IMR-90 (cell line): Measurements from ENCODE around the gene MS4A13. TPM values are rescaled to one million over a fixed set of nuclear protein-coding genes. Genes with fewer than 3 reads are reported as not detected.

ENCODE experiments used
- ATAC-seq: fragments of 200-7000 bp; cut with Tn5 transposase; 2 replicates; pipeline ENCODE4 v1.9.1; 2020; ENCODE audit warnings: low read depth, mild to moderate bottlenecking, moderate library complexity
- BruUV-seq: library from RNA; stranded (reverse); fragments of 400-500 nt; replicated peaks from 2 replicates; lab custom pipeline; 2021; lab: Mats Ljungman, UMichigan
- CTCF ChIA-PET: fragments of 300-600 bp; formaldehyde crosslinking; extraction: SDS; loops from one replicate; lab custom pipeline; 2021; ENCODE audit warnings: antibody characterized with exemption; lab: Yijun Ruan, JAX
- POLR2A ChIA-PET: fragments of 300-600 bp; sonication (Branson Sonifier 250); formaldehyde crosslinking; loops from one replicate; lab custom pipeline; 2022; ENCODE audit warnings: antibody characterized with exemption; ENCODE audit not compliant: unreplicated experiment; lab: Charles Lee
- DNase-seq: peaks from one replicate; pipeline ENCODE4 v3.0.0; 2013
- H2AFZ ChIP-seq: replicated peaks from 2 replicates; pipeline ENCODE3; 2013; ENCODE audit warnings: low read length, mild to moderate bottlenecking; ENCODE audit not compliant: poor library complexity
- H2AK5ac ChIP-seq: 2 replicates; pipeline ENCODE4 v1.6.1; 2013; ENCODE audit warnings: low read depth, low read length, inconsistent platforms
- H2AK9ac ChIP-seq: replicated peaks from 2 replicates; pipeline ENCODE3; 2013; ENCODE audit warnings: mild to moderate bottlenecking, low read depth, low read length, moderate library complexity; ENCODE audit not compliant: poor library complexity
- H2BK120ac ChIP-seq: 2 replicates; pipeline ENCODE4 v1.6.1; 2013; ENCODE audit warnings: low read depth, low read length, inconsistent platforms
- H2BK15ac ChIP-seq: 3 replicates; pipeline ENCODE4 v1.6.1; 2013; ENCODE audit warnings: low read depth, low read length, inconsistent platforms
- H2BK20ac ChIP-seq: 2 replicates; pipeline ENCODE4 v1.6.1; 2013; ENCODE audit warnings: low read depth, mild to moderate bottlenecking, inconsistent platforms, low read length, moderate library complexity
- H2BK5ac ChIP-seq: 2 replicates; pipeline ENCODE4 v1.6.1; 2013; ENCODE audit warnings: mild to moderate bottlenecking, low read depth, low read length, inconsistent platforms; ENCODE audit not compliant: poor library complexity, severe bottlenecking
- H3K14ac ChIP-seq: replicated peaks from 2 replicates; pipeline ENCODE4 v1.6.1; 2013; ENCODE audit warnings: low read depth, low read length, inconsistent platforms
- H3K18ac ChIP-seq: 2 replicates; pipeline ENCODE4 v1.6.1; 2013; ENCODE audit warnings: low read depth, low read length, control low read depth
- H3K23ac ChIP-seq: 2 replicates; pipeline ENCODE4 v1.6.1; 2013; ENCODE audit warnings: low read depth, low read length, inconsistent platforms
- H3K27ac ChIP-seq: 2 replicates; pipeline ENCODE4 v1.5.1; 2013; ENCODE audit warnings: mild to moderate bottlenecking, control low read depth, low read length; ENCODE audit not compliant: insufficient read depth
- H3K27me3 ChIP-seq: 2 replicates; pipeline ENCODE4 v1.6.1; 2013; ENCODE audit warnings: low read length; ENCODE audit not compliant: control insufficient read depth, insufficient read depth
- H3K36me3 ChIP-seq: 2 replicates; pipeline ENCODE4 v1.6.1; 2013; ENCODE audit warnings: low read length, mixed read lengths; ENCODE audit not compliant: control insufficient read depth, insufficient read depth
- H3K4ac ChIP-seq: 2 replicates; pipeline ENCODE4 v1.6.1; 2013; ENCODE audit warnings: low read depth, low read length, inconsistent platforms
- H3K4me1 ChIP-seq: 2 replicates; pipeline ENCODE4 v1.6.1; 2013; ENCODE audit warnings: low read length, mixed read lengths; ENCODE audit not compliant: control insufficient read depth, insufficient read depth
- H3K4me2 ChIP-seq: 2 replicates; pipeline ENCODE4 v1.6.1; 2013; ENCODE audit warnings: low read depth, mild to moderate bottlenecking, control low read depth, low read length, moderate library complexity
- H3K4me3 ChIP-seq: 2 replicates; pipeline ENCODE4 v1.5.1; 2013; ENCODE audit warnings: low read depth, mild to moderate bottlenecking, control low read depth, low read length, moderate library complexity; ENCODE audit not compliant: insufficient read depth
- H3K56ac ChIP-seq: 2 replicates; pipeline ENCODE4 v1.6.1; 2013; ENCODE audit warnings: low read length, inconsistent platforms; ENCODE audit not compliant: insufficient read depth; ENCODE audit errors: extremely low read depth
- H3K79me1 ChIP-seq, 2 experiments: 2 replicates each; pipeline ENCODE4 v1.6.1; 2013; ENCODE audit warnings: low read length in 2 of 2, inconsistent platforms in 1 of 2, low read depth in 1 of 2
- H3K9ac ChIP-seq: 2 replicates; pipeline ENCODE4 v1.6.1; 2013; ENCODE audit warnings: low read depth, low read length, control low read depth
- H3K9me1 ChIP-seq: 2 replicates; pipeline ENCODE4 v1.6.1; 2013; ENCODE audit warnings: low read length, inconsistent platforms; ENCODE audit not compliant: insufficient read depth
- H3K9me3 ChIP-seq: 2 replicates; pipeline ENCODE4 v1.6.1; 2013; ENCODE audit warnings: low read length; ENCODE audit not compliant: control insufficient read depth, insufficient read depth
- H4K20me1 ChIP-seq: 2 replicates; pipeline ENCODE4 v1.6.1; 2013; ENCODE audit warnings: low read length, inconsistent platforms; ENCODE audit not compliant: insufficient read depth
- H4K5ac ChIP-seq: 2 replicates; pipeline ENCODE4 v1.6.1; 2013; ENCODE audit warnings: mild to moderate bottlenecking, low read depth, low read length, control low read depth
- H4K8ac ChIP-seq, 2 experiments: 2 replicates each; pipeline ENCODE4 v1.6.1; 2013; ENCODE audit warnings: low read depth in 2 of 2, low read length in 2 of 2, control low read depth in 1 of 2, inconsistent platforms in 1 of 2
- H4K91ac ChIP-seq: 2 replicates; pipeline ENCODE4 v1.6.1; 2013; ENCODE audit warnings: low read depth, low read length, inconsistent platforms; ENCODE audit not compliant: insufficient read depth
- BHLHE40 ChIP-seq: fragments of 150-350 bp; IDR thresholded peaks from 2 replicates; pipeline ENCODE4 v1.6.1; 2016; ENCODE audit warnings: mild to moderate bottlenecking, low read depth, low read length
- FOS ChIP-seq: fragments of 150-350 bp; IDR thresholded peaks from 2 replicates; pipeline ENCODE4 v1.6.1; 2016; ENCODE audit warnings: low read depth, low read length
- RCOR1 ChIP-seq: IDR thresholded peaks from 2 replicates; pipeline ENCODE4 v1.6.1; 2012; ENCODE audit warnings: mild to moderate bottlenecking, low read length, improper control_type of control experiment; ENCODE audit not compliant: insufficient replicate concordance
- RFX5 ChIP-seq: IDR thresholded peaks from 2 replicates; pipeline ENCODE4 v1.8.0; 2012; ENCODE audit warnings: low read depth, mild to moderate bottlenecking, low read length, moderate library complexity
- WGBS, 2 experiments: methylation state at CpG; one replicate each; pipeline versions ENCODE4 v1.1.5 to v1.1.7; 2013; ENCODE audit warnings: missing lambda C conversion rate in 2 of 2; ENCODE audit not compliant: insufficient read length in 1 of 2; ENCODE audit errors: extremely low coverage in 2 of 2; 5-methylcytosine and 5-hydroxymethylcytosine counted together
- dilution Hi-C: fragments of 300-500 bp; cut with HindIII; formaldehyde crosslinking; loops from one replicate; pipeline ENCODE4 v1.14.3; 2018; ENCODE audit warnings: low sequenced_read_pairs; ENCODE audit not compliant: unreplicated experiment
- in situ Hi-C: fragments of 300-500 bp; cut with MboI; formaldehyde crosslinking; loops from 3 replicates; pipeline ENCODE4 v1.14.3; 2019; ENCODE audit warnings: low sequenced_read_pairs, inconsistent platforms, mixed read lengths
- intact Hi-C: fragments of 100-400 bp; cut with micrococcal nuclease; formaldehyde crosslinking; loops from 2 replicates; pipeline ENCODE4 v1.10.0; 2022
- polyA plus RNA-seq, 3 experiments: library from polyadenylated mRNA; depleted of rRNA; stranded (reverse); fragments of >200 nt; gene quantifications; 2 replicates each; pipeline ENCODE4 v1.2.3, GENCODE V29; 2012; ENCODE audit warnings: low replicate concordance in 1 of 3
- total RNA-seq: library from RNA; depleted of rRNA; stranded (reverse); fragments of >200 nt; gene quantifications from 2 replicates; pipeline ENCODE4 v1.2.3, GENCODE V29; 2012
- TF ChIP-seq, protein P1 (sequence below): fragments of 150-350 bp; IDR thresholded peaks from 2 replicates; pipeline ENCODE4 v1.6.1; 2016; ENCODE audit warnings: low read depth, mild to moderate bottlenecking, low read length, moderate library complexity, borderline replicate concordance

Gene MS4A13
- total and polyA plus RNA-seq, 2 of the 4 experiments (the other 2 are of a cell fraction) = not detected

DNA sequence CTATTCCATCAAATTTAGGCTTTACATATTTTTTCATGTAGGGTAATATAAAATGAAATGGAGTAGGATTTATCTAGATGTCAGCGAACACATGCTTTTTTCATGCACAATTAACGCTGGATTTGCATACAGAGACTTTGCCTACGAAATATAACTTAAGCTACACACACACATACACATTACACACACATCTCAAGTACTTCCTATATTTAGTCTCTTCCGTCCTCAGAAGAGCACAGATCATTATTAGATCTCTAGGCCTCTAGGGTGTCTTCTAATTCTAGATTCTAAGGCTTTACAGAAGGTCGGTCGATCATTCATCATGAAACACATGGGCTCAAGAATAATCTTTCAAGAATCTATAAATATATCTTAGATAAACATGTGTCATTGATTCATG lies 3.8 kb upstream of the MS4A13 start:
- Histone ChIP-seq H3K18ac (no peak overlapping the region), H3K4me3 (no peak overlapping the region), H4K8ac (no peak overlapping the region), H2BK5ac (no peak overlapping the region), H3K4me1 (no peaks in the 10 kb centered on the region), H3K9me1 (no peaks in the 10 kb centered on the region), H3K14ac (no peak overlapping the region), H3K56ac (no peak overlapping the region), H2BK15ac (no peak overlapping the region), H3K9ac (no peak overlapping the region), H4K5ac (no peak overlapping the region), H3K27ac (no peak overlapping the region), H2AK9ac (no peak overlapping the region), H3K79me1 (no peaks in the 10 kb centered on the region), H4K91ac (no peak overlapping the region), H3K9me3 (peaks cover 3% of the 10 kb centered on the region; the same call in 1 of the 2 replicates), H2AK5ac (no peak overlapping the region), H3K4ac (no peak overlapping the region), H3K4me2 (no peak overlapping the region), H4K20me1 (no peaks in the 10 kb centered on the region), H2BK120ac (no peak overlapping the region), H3K27me3 (no peaks in the 10 kb centered on the region), H3K23ac (no peak overlapping the region), H2BK20ac (no peak overlapping the region), H2AFZ (no peak overlapping the region), H3K36me3 (no peaks in the 10 kb centered on the region)
- WGBS, 2 experiments = no CpG with 5 or more reads among the region's 6 CpGs
- DNase-seq (no peak), ATAC-seq (no peak)
- dilution Hi-C loops = no loop called here
- no TSS peak for BruUV-seq
- TF ChIP-seq BHLHE40 (no peak), FOS (no peak), RFX5 (no peak), RCOR1 (no peak)
- TF ChIP-seq, protein P1, sequence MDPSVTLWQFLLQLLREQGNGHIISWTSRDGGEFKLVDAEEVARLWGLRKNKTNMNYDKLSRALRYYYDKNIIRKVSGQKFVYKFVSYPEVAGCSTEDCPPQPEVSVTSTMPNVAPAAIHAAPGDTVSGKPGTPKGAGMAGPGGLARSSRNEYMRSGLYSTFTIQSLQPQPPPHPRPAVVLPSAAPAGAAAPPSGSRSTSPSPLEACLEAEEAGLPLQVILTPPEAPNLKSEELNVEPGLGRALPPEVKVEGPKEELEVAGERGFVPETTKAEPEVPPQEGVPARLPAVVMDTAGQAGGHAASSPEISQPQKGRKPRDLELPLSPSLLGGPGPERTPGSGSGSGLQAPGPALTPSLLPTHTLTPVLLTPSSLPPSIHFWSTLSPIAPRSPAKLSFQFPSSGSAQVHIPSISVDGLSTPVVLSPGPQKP = no peak
- intact Hi-C loops = no loop called here
- in situ Hi-C loops = no loop called here
- ChIA-PET CTCF (no interaction called here), POLR2A (no interaction called here)
